Testis (tissue), 3 donors: Measurements from ENCODE around the gene CEP89. TPM values are rescaled to one million over a fixed set of nuclear protein-coding genes. Genes with fewer than 3 reads are reported as not detected.

Experiments used
- DNase-seq: peaks from one replicate; pipeline ENCODE4 v3.0.0-alpha.2; 2019
- H3K27ac ChIP-seq, 2 donors: fragments of 200-600 bp; sonication (generic); one replicate each; pipeline ENCODE4 v1.5.1; 2019
- H3K27me3 ChIP-seq: fragments of 200-600 bp; sonication (generic); one replicate; pipeline ENCODE4 v1.5.1; 2019
- H3K36me3 ChIP-seq: fragments of 200-600 bp; sonication (generic); one replicate; pipeline ENCODE4 v1.5.1; 2017; ENCODE audit warnings: low read depth; ENCODE audit errors: missing control alignments
- H3K4me1 ChIP-seq: fragments of 200-600 bp; sonication (generic); one replicate; pipeline ENCODE4 v1.5.1; 2019
- H3K4me3 ChIP-seq, 2 donors: fragments of 200-600 bp; sonication (generic); one replicate each; pipeline ENCODE4 v1.5.1; 2017 to 2019
- H3K9me3 ChIP-seq: fragments of 200-600 bp; sonication (generic); one replicate; pipeline ENCODE4 v1.5.1; 2017
- CTCF ChIP-seq, 3 experiments: fragments of 450-650 bp in 2 of 3; fragments of 200-600 bp in 1 of 3; sonication (generic) in 1 of 3; IDR thresholded peaks; one replicate each; pipeline ENCODE4 v1.5.1; 2016 to 2019; ENCODE audit warnings: antibody characterized with exemption in 3 of 3, mild to moderate bottlenecking in 2 of 3, moderate library complexity in 1 of 3
- POLR2A ChIP-seq: fragments of 450-650 bp; IDR thresholded peaks from one replicate; pipeline ENCODE4 v1.6.1; 2017; ENCODE audit warnings: antibody characterized with exemption, mild to moderate bottlenecking, moderate library complexity
- WGBS, 2 donors: methylation state at CpG; one replicate each; pipeline ENCODE4 v1.1.5; 2018; 5-methylcytosine and 5-hydroxymethylcytosine counted together
- intact Hi-C: fragments of 100-400 bp; cut with DNase I; formaldehyde crosslinking; loops from one replicate; pipeline ENCODE4 v1.15.1; 2023; ENCODE audit warnings: low total_unique reads
- polyA plus RNA-seq: library from polyadenylated mRNA; stranded (reverse); fragments of 350-450 nt; fragmentation: Illumina TruSeq; extraction: RNeasy Lipid Tissue Mini Kit (QIAGEN cat#74804); gene quantifications from one replicate; pipeline ENCODE4 v1.2.3, GENCODE V29; 2014; ENCODE audit warnings: low read depth, low replicate concordance; ENCODE audit not compliant: insufficient read depth
- small RNA-seq, 2 donors: library from RNA; depleted of rRNA; stranded (forward); fragments of <200 nt; gene quantifications; one replicate each; pipeline ENCODE3, GENCODE V24; 2016
- total RNA-seq, 2 donors: library from RNA; depleted of rRNA; stranded (reverse); fragments of >200 nt; gene quantifications; one replicate each; pipeline ENCODE4 v1.2.3, GENCODE V29; 2016

Gene CEP89
- total and polyA plus RNA-seq, 3 donors from 2014 or later, result 14.0 to 17.2 (median 16.7) TPM

- no peak overlapping the region for H3K27ac ChIP-seq
- H3K9me3 ChIP-seq, result no peaks in the 10 kb centered on the region
- intact Hi-C loops, result no loop called here
- DNase-seq, result no peak
- H3K4me3 ChIP-seq, result no peak overlapping the region
- TF ChIP-seq CTCF (IDR thresholded peaks at IDR 0.05), result no peak
- TF ChIP-seq POLR2A, result no peak
- H3K36me3 ChIP-seq, result no peaks in the 10 kb centered on the region
- 94 to 95% methylated on average over 10 of the region's 10 CpGs for WGBS, 2 donors
- H3K4me1 ChIP-seq, result no peaks in the 10 kb centered on the region
- H3K27me3 ChIP-seq, result no peaks in the 10 kb centered on the region
Measured at GRCh38 chr19:32829345-32829896, 142.3 kb downstream of the CEP89 start.

- intact Hi-C loops, result no loop called here
- DNase-seq, result no peak
- no peaks in the 10 kb centered on the region for H3K27me3 ChIP-seq
- 91 to 92% methylated on average over 6 to 15 of the region's 15 CpGs for WGBS, 2 donors
- H3K4me1 ChIP-seq, result no peaks in the 10 kb centered on the region
- no peak overlapping the region for H3K4me3 ChIP-seq
- no peaks in the 10 kb centered on the region for H3K9me3 ChIP-seq
- no peak overlapping the region for H3K27ac ChIP-seq
- no peak for TF ChIP-seq POLR2A
- no peak for TF ChIP-seq CTCF (IDR thresholded peaks at IDR 0.05)
- H3K36me3 ChIP-seq, result no peaks in the 10 kb centered on the region
Measured at GRCh38 chr19:32828643-32829344, 143.0 kb downstream of the CEP89 start.

- no peak for TF ChIP-seq CTCF (IDR thresholded peaks at IDR 0.05)
- no peak for TF ChIP-seq POLR2A
Measured at GRCh38 chr19:32828139-32828538, 143.6 kb downstream of the CEP89 start.

More at GRCh38 chr19:32828139-32828538, 143.6 kb downstream of the CEP89 start:
- H3K9me3 ChIP-seq, result no peaks in the 10 kb centered on the region
- intact Hi-C loops, result no loop called here
- WGBS, 2 donors, result 91 to 93% methylated on average over 4 of the region's 4 CpGs
- no peak overlapping the region for H3K4me3 ChIP-seq
- no peak for DNase-seq
- no peak overlapping the region for H3K27ac ChIP-seq
- H3K36me3 ChIP-seq, result no peaks in the 10 kb centered on the region
- no peaks in the 10 kb centered on the region for H3K27me3 ChIP-seq
- H3K4me1 ChIP-seq, result no peaks in the 10 kb centered on the region

Small RNA genes lying within 50 kb of the gene (small RNA-seq; reads per million reads assigned to genes)
- 0 reads per million in 2 donors for gene RN7SKP22

Other genes with a start within 250 kb of the CEP89 start
- gene SLC7A9, start 102.2 kb downstream of the CEP89 start, total RNA-seq, result 1 to 10 TPM in 1 of 2 donors, under 1 TPM in 1; 0.79 to 1.6 TPM
- 1.2 TPM for gene SLC7A9, start 102.2 kb downstream of the CEP89 start, polyA plus RNA-seq
- gene FAAP24, start 284 bp upstream of the CEP89 start, total RNA-seq, result 10 to 100 TPM in 1 of 2 donors, 1 to 10 TPM in 1; 5.5 to 11.8 TPM
- gene FAAP24, start 284 bp upstream of the CEP89 start, polyA plus RNA-seq, result 15.8 TPM
- gene RHPN2, start 92.9 kb upstream of the CEP89 start, total RNA-seq, result 1 to 10 TPM; 3.5 to 8.1 TPM
- gene RHPN2, start 92.9 kb upstream of the CEP89 start, polyA plus RNA-seq, result 4.0 TPM
- 10 to 100 TPM; 13.1 to 14.2 TPM for gene GPATCH1, start 109.2 kb upstream of the CEP89 start, total RNA-seq
- gene GPATCH1, start 109.2 kb upstream of the CEP89 start, polyA plus RNA-seq, result 12.0 TPM
- 1 to 10 TPM; 5.0 to 8.9 TPM for gene WDR88, start 160.2 kb upstream of the CEP89 start, total RNA-seq
- gene WDR88, start 160.2 kb upstream of the CEP89 start, polyA plus RNA-seq, result 15.3 TPM
- 10 to 100 TPM; 29.3 to 50.9 TPM for gene LRP3, start 222.4 kb upstream of the CEP89 start, total RNA-seq
- 21.8 TPM for gene LRP3, start 222.4 kb upstream of the CEP89 start, polyA plus RNA-seq